GM12878 (cell line): Measurements from ENCODE around the gene CLTRN. TPM values are rescaled to one million over a fixed set of nuclear protein-coding genes. Genes with fewer than 3 reads are reported as not detected.

Source experiments
- BRCA1 ChIP-seq: IDR thresholded peaks from 2 replicates; pipeline ENCODE4 v1.6.1; 2011; ENCODE audit warnings: low read depth, low read length, improper control_type of control experiment
- CBFB ChIP-seq: IDR thresholded peaks from 2 replicates; pipeline ENCODE4 v1.6.1; 2016; ENCODE audit warnings: antibody characterized with exemption, low read depth
- CHD2 ChIP-seq: IDR thresholded peaks from 2 replicates; pipeline ENCODE4 v1.6.1; 2011; ENCODE audit warnings: low read depth, low read length, improper control_type of control experiment, borderline replicate concordance
- CTCF ChIP-seq, 3 experiments: IDR thresholded peaks in 2 of 3; conservative IDR thresholded peaks in 1 of 3; 2 replicates each; pipeline ENCODE4 v1.5.1; 2011; ENCODE audit warnings: low read depth in 3 of 3, low read length in 3 of 3, mild to moderate bottlenecking in 3 of 3, control low read depth in 2 of 3, moderate library complexity in 2 of 3, inconsistent platforms in 1 of 3, mixed read lengths in 1 of 3; ENCODE audit not compliant: control insufficient read depth in 2 of 3, insufficient read depth in 1 of 3; ENCODE audit errors: extremely low read depth in 1 of 3
- E2F8 ChIP-seq: fragments of 450-650 bp; IDR thresholded peaks from 2 replicates; pipeline ENCODE4 v1.6.1; 2018; ENCODE audit warnings: mild to moderate bottlenecking, low read depth, moderate library complexity; ENCODE audit not compliant: partially characterized antibody
- FOS ChIP-seq: IDR thresholded peaks from 3 replicates; pipeline ENCODE4 v1.6.1; 2011; ENCODE audit warnings: borderline replicate concordance; ENCODE audit not compliant: insufficient read length; ENCODE audit errors: extremely low read depth
- IRF4 ChIP-seq: IDR thresholded peaks from 2 replicates; pipeline ENCODE4 v1.6.1; 2011; ENCODE audit warnings: low read depth, low read length
- JUNB ChIP-seq: IDR thresholded peaks from 2 replicates; pipeline ENCODE4 v1.6.1; 2016; ENCODE audit warnings: antibody characterized with exemption, mild to moderate bottlenecking
- PAX8 ChIP-seq: fragments of 450-650 bp; IDR thresholded peaks from 2 replicates; pipeline ENCODE4 v1.6.1; 2017; ENCODE audit warnings: mild to moderate bottlenecking, moderate library complexity
- ZBTB4 ChIP-seq: fragments of 450-650 bp; formaldehyde crosslinking; IDR thresholded peaks from 2 replicates; pipeline ENCODE4 v1.4.0; 2022; ENCODE audit warnings: mild to moderate bottlenecking, moderate library complexity
- ZBTB40 ChIP-seq: fragments of 450-650 bp; IDR thresholded peaks from 2 replicates; pipeline ENCODE4 v1.6.1; 2016; ENCODE audit warnings: mild to moderate bottlenecking, moderate library complexity, borderline replicate concordance
- ZNF24 ChIP-seq: fragments of 450-650 bp; IDR thresholded peaks from 2 replicates; pipeline ENCODE4 v1.6.1; 2017; ENCODE audit warnings: antibody characterized with exemption, mild to moderate bottlenecking
- ZNF622 ChIP-seq: fragments of 450-650 bp; IDR thresholded peaks from 2 replicates; pipeline ENCODE4 v1.6.1; 2017; ENCODE audit warnings: mild to moderate bottlenecking, inconsistent platforms
- ZSCAN29 ChIP-seq: fragments of 450-650 bp; IDR thresholded peaks from 2 replicates; pipeline ENCODE4 v1.6.1; 2017; ENCODE audit warnings: mild to moderate bottlenecking, moderate library complexity
- polyA plus RNA-seq, 11 experiments: library from polyadenylated mRNA; depleted of rRNA in 4 of 11; unstranded in 6 of 11; stranded (reverse) in 5 of 11; fragments of >200 nt; fragmentation: Nextera tagmentation in 4 of 11; fragmentation: Illumina TruSeq in 1 of 11; extraction: Ambion mirVana in 4 of 11; extraction: Trizol in 1 of 11; gene quantifications; 1 replicate in 1 of 11; 2 replicates in 10 of 11; pipeline versions ENCODE4 v1.2.1 to v1.2.3, GENCODE V29; 2011 to 2016; ENCODE audit warnings: inconsistent platforms in 2 of 11, missing spikeins in 2 of 11, low read depth in 1 of 11
- total RNA-seq, 4 experiments: library from RNA; depleted of rRNA in 3 of 4; stranded (reverse); fragments of >200 nt in 3 of 4; fragmentation: Illumina TruSeq in 1 of 4; extraction: Trizol in 1 of 4; gene quantifications; 2 replicates each; pipeline versions ENCODE4 v1.2.1 to v1.2.3, GENCODE V29; 2013 to 2021
- TF ChIP-seq, protein P1 (sequence below): IDR thresholded peaks from 2 replicates; pipeline ENCODE4 v1.6.1; 2011; ENCODE audit warnings: mild to moderate bottlenecking, low read depth, low read length, moderate library complexity; ENCODE audit not compliant: insufficient replicate concordance

CLTRN gene
- total and polyA plus RNA-seq, 10 of the 15 experiments (the other 5 are each of a cell fraction or from before 2014, with no cell fraction given): 0.13 to 0.75 (median 0.27) TPM; not detected in 1

DNA sequence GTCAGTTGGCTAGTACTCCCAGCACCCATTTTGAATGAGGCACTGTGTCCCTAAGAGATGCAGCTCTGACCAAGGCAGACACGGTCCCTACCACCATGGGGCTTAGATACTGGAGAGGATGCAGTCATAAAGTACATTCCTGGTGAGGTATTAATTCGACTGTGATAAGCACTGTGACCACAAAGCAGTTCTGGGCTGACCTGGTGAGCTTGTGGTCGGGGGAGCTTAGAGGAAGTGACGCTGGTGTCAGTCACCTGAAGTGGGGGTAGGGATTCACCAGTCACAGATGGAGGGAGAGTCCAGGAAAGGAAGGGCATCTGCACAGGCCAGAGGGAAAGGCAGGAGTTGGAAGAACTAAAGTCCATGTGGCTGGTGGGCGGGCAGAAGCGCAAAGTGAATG is 15.8 kb upstream of the CLTRN start (continued):
- TF ChIP-seq, protein P1, sequence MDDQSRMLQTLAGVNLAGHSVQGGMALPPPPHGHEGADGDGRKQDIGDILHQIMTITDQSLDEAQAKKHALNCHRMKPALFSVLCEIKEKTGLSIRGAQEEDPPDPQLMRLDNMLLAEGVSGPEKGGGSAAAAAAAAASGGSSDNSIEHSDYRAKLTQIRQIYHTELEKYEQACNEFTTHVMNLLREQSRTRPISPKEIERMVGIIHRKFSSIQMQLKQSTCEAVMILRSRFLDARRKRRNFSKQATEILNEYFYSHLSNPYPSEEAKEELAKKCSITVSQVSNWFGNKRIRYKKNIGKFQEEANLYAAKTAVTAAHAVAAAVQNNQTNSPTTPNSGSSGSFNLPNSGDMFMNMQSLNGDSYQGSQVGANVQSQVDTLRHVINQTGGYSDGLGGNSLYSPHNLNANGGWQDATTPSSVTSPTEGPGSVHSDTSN: peak; percentile 72
- TF ChIP-seq E2F8 (no peak), CHD2 (no peak), FOS (no peak), ZBTB4 (CRISPR knock-in tag) (no peak), CBFB (no peak), CTCF (IDR thresholded peaks at IDR 0.05 in 2 of 3, conservative IDR thresholded peaks at IDR 0.05 in 1 of 3; ENCODE audit: control insufficient read depth in 2 of 3, extremely low read depth in 1 of 3, insufficient read depth in 1 of 3, low read depth in 3 of 3, low read length in 3 of 3) (no peak), JUNB (no peak), ZSCAN29 (no peak), BRCA1 (no peak), IRF4 (no peak), ZNF24 (no peak), ZNF622 (no peak), PAX8 (no peak), ZBTB40 (no peak)
